Activated naive CD8-positive, alpha-beta T cell treated with anti-CD3 and anti-CD28 coated beads, Interleukin-2, amount 10 ng/mL, durations not matched to agents 7 days and 5 days (primary cell): ENCODE measurements around the gene PPP1R27. TPM values are rescaled to one million over a fixed set of nuclear protein-coding genes. Genes with fewer than 3 reads are reported as not detected.
"Not testable (repeated sequence)": the region's sequence is repeated elsewhere in the genome, so short reads cannot be mapped to it uniquely, and the experiment has no call there.

Experiments used
- ATAC-seq: fragments of 150-1000 bp; cut with Tn5 transposase; one replicate; pipeline ENCODE4 v1.10.0; 2021; ENCODE audit warnings: low read depth, moderate library complexity
- POLR2A ChIA-PET: fragments of 350-600 bp; sonication (Branson Sonifier 250); formaldehyde crosslinking; loops from one replicate; lab custom pipeline; 2021; ENCODE audit warnings: antibody characterized with exemption; lab: Charles Lee
- DNase-seq: peaks from one replicate; pipeline ENCODE4 v3.0.0; 2021
- H3K27ac Mint-ChIP-seq: one replicate; pipeline ENCODE4 v1.8.0; 2022; ENCODE audit warnings: mild to moderate bottlenecking, mixed read lengths
- H3K27me3 Mint-ChIP-seq: one replicate; pipeline ENCODE4 v1.8.0; 2022; ENCODE audit warnings: mild to moderate bottlenecking, moderate library complexity, mixed read lengths
- H3K36me3 Mint-ChIP-seq: one replicate; pipeline ENCODE4 v1.8.0; 2021; ENCODE audit warnings: mild to moderate bottlenecking, mixed read lengths
- H3K4me1 Mint-ChIP-seq: one replicate; pipeline ENCODE4 v1.8.0; 2021; ENCODE audit warnings: mixed read lengths
- H3K4me3 Mint-ChIP-seq: one replicate; pipeline ENCODE4 v1.8.0; 2022; ENCODE audit warnings: mild to moderate bottlenecking, moderate library complexity, mixed read lengths
- H3K9me3 Mint-ChIP-seq: one replicate; pipeline ENCODE4 v1.8.0; 2021; ENCODE audit warnings: mixed read lengths
- total RNA-seq, 2 experiments: library from RNA; stranded (reverse); gene quantifications; one replicate each; pipeline ENCODE4 v1.2.3, GENCODE V29; 2021

Gene PPP1R27
- total RNA-seq, 2 experiments from 2014 or later: not detected

- POLR2A ChIA-PET: interaction anchor here (0.8 kb wide), 1 partner anchor 10 kb away, joined by 3 read pairs; the partner anchor contains the start of gene MCRIP1
- Mint-ChIP-seq H3K36me3 (peaks cover 6% of the 10 kb centered on the region), H3K4me3 (no peak overlapping the region), H3K9me3 (no peaks in the 10 kb centered on the region), H3K27ac (no peak overlapping the region), H3K27me3 (no peaks in the 10 kb centered on the region), H3K4me1 (no peaks in the 10 kb centered on the region)
- ATAC-seq (no peak), DNase-seq (no peak)
Measured at GRCh38 chr17:81842725-81843504, 8.1 kb upstream of the PPP1R27 start.

DNA sequence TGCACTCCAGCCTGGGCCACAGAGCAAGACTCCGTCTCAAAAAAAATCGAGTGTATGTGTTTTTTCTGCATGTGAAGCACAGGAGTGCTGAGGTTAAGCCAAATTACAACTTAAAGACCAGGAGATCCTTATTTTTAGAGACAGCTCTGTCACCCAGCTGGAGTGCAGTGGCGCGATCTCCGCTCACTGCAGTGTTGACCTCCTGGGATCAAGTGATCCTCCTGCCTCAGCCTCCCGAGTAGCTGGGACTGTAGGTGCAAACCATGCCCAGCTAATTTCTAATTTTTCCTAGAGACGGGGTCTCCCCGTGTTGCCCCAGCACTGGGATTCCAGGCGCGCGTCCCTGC is 7.5 kb upstream of the PPP1R27 start:
- POLR2A ChIA-PET: interaction anchor here (1.4 kb wide), 1 partner anchor 9 kb away, joined by 5 read pairs; the partner anchor contains the start of gene MCRIP1
- H3K27me3 Mint-ChIP-seq: no peaks in the 10 kb centered on the region
- H3K4me1 Mint-ChIP-seq: no peaks in the 10 kb centered on the region
- ATAC-seq: no peak
- no peaks in the 10 kb centered on the region for H3K9me3 Mint-ChIP-seq
- DNase-seq: no peak
- no peak overlapping the region for H3K27ac Mint-ChIP-seq
- H3K36me3 Mint-ChIP-seq: peaks cover 6% of the 10 kb centered on the region
- no peak overlapping the region for H3K4me3 Mint-ChIP-seq

- Mint-ChIP-seq H3K4me3 (no peak overlapping the region), H3K9me3 (no peaks in the 10 kb centered on the region), H3K27ac (no peak overlapping the region), H3K27me3 (no peaks in the 10 kb centered on the region), H3K4me1 (no peaks in the 10 kb centered on the region), H3K36me3 (peaks cover 6% of the 10 kb centered on the region)
- ATAC-seq: no peak
- POLR2A ChIA-PET: interaction anchor here (1.4 kb wide), 1 partner anchor 9 kb away, joined by 5 read pairs; the partner anchor contains the start of gene MCRIP1
- no peak for DNase-seq
Measured at GRCh38 chr17:81841866-81842265, 7.0 kb upstream of the PPP1R27 start.

GRCh38 chr17:81840826-81841778 is 6.3 kb upstream of the PPP1R27 start:
- H3K27me3 Mint-ChIP-seq: no peaks in the 10 kb centered on the region
- POLR2A ChIA-PET: interaction anchor here (1.4 kb wide), 1 partner anchor 8 kb away, joined by 5 read pairs; the partner anchor contains the start of gene MCRIP1
- peak; percentile 13 for ATAC-seq
- H3K9me3 Mint-ChIP-seq: no peaks in the 10 kb centered on the region
- H3K27ac Mint-ChIP-seq: no peak overlapping the region
- H3K4me3 Mint-ChIP-seq: no peak overlapping the region
- peaks cover 4% of the 10 kb centered on the region for H3K36me3 Mint-ChIP-seq
- DNase-seq: no peak
- H3K4me1 Mint-ChIP-seq: no peaks in the 10 kb centered on the region

DNA sequence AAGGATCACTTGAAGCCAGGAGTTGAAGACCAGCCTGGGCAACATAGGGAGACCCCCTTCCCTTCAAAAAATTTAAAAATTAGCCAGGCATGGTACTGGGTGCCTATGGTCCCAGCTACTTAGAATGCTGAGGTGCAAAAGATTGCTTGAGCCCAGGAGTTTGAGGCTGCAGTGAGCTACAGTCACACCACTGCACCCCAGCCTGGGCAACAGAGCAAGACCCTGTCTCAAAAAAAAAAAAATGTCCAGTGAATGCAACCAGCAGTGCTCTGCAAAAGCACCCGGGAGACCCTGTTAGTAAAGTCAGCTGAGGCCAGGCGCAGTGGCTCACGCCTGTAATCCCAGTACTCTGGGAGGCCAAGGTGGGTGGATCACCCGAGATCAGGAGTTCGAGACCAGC is 5.2 kb upstream of the PPP1R27 start:
- DNase-seq, POLR2A ChIA-PET, ATAC-seq, H3K27ac Mint-ChIP-seq, H3K36me3 Mint-ChIP-seq, H3K27me3 Mint-ChIP-seq, H3K4me3 Mint-ChIP-seq, H3K4me1 Mint-ChIP-seq, H3K9me3 Mint-ChIP-seq: not testable (repeated sequence)

GRCh38 chr17:81839301-81839700 is 4.5 kb upstream of the PPP1R27 start:
- Mint-ChIP-seq H3K27ac (no peak overlapping the region), H3K36me3 (no peaks in the 10 kb centered on the region), H3K27me3 (no peaks in the 10 kb centered on the region), H3K9me3 (no peaks in the 10 kb centered on the region), H3K4me1 (peaks cover 3% of the 10 kb centered on the region), H3K4me3 (no peak overlapping the region)
- ATAC-seq: no peak
- POLR2A ChIA-PET: interaction anchor here (0.6 kb wide), 1 partner anchor 31 kb away, joined by 3 read pairs; no protein-coding TSS in a partner anchor
- no peak for DNase-seq

DNA sequence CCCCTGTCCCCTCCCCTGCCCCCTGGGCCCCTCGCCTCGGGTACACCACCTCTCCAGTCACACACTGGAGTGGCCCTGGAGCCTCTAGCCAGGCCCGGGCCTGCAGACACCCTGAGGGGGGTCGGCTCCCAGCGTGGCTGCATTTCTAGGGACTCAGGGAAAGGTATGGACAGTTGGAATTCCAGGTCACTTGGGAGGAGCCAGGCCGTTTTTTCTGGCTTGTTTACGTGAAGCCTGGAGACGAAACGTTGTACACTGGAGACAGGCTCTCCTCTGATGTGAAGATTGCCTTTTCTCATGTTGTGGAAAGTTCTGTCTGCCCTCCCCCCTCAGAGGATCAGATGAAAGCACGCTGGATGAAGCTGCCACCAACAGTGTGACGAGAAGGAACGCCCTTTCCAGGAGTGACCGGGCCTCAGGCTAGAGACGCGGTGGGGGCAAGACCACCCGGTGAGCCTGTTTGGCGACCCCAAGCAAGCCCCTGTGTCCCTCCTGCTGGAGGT is 4.0 kb upstream of the PPP1R27 start:
- POLR2A ChIA-PET: interaction anchor here (0.6 kb wide), 1 partner anchor 31 kb away, joined by 3 read pairs; no protein-coding TSS in a partner anchor
- H3K9me3 Mint-ChIP-seq: no peaks in the 10 kb centered on the region
- no peaks in the 10 kb centered on the region for H3K27me3 Mint-ChIP-seq
- DNase-seq: no peak
- H3K4me3 Mint-ChIP-seq: no peak overlapping the region
- ATAC-seq: no peak
- no peaks in the 10 kb centered on the region for H3K36me3 Mint-ChIP-seq
- no peak overlapping the region for H3K27ac Mint-ChIP-seq
- H3K4me1 Mint-ChIP-seq: peaks cover 3% of the 10 kb centered on the region

GRCh38 chr17:81837641-81838040 is 2.8 kb upstream of the PPP1R27 start:
- DNase-seq (no peak), ATAC-seq (no peak)
- Mint-ChIP-seq H3K4me3 (no peak overlapping the region), H3K27ac (no peak overlapping the region), H3K9me3 (no peaks in the 10 kb centered on the region), H3K27me3 (no peaks in the 10 kb centered on the region), H3K36me3 (no peaks in the 10 kb centered on the region), H3K4me1 (peaks cover 5% of the 10 kb centered on the region)
- POLR2A ChIA-PET: no interaction called here

GRCh38 chr17:81833921-81834830 is 674 bp downstream of the PPP1R27 start:
- Mint-ChIP-seq H3K36me3 (peaks cover 2% of the 10 kb centered on the region), H3K27ac (peak overlapping the region; percentile 81), H3K4me3 (peak overlapping the region; percentile 77), H3K27me3 (no peaks in the 10 kb centered on the region), H3K9me3 (no peaks in the 10 kb centered on the region), H3K4me1 (peaks cover 18% of the 10 kb centered on the region)
- ATAC-seq (no peak), DNase-seq (no peak)
- POLR2A ChIA-PET: interaction anchor here (0.9 to 2.2 kb wide), 10 partner anchors 8 to 151 kb away, joined by 3 to 7 read pairs (median 4); partner anchors contain the start of genes ARHGDIA, ARL16, HGS and P4HB

- POLR2A ChIA-PET: interaction anchor here (0.7 to 2.2 kb wide), 18 partner anchors 8 to 150 kb away, joined by 3 to 7 read pairs (median 4); partner anchors contain the start of genes ARHGDIA, ARL16, HGS and MRPL12
- peak within 1 kb of the TSS; percentile 97 for H3K27ac Mint-ChIP-seq
Measured at GRCh38 chr17:81833160-81833920, 1.5 kb downstream of the PPP1R27 start, which contains the start of gene MCRIP1. Gene MCRIP1 (minus strand): TSS chr17:81833291. CDS start chr17:81824506, 8,785 bp downstream.

DNA sequence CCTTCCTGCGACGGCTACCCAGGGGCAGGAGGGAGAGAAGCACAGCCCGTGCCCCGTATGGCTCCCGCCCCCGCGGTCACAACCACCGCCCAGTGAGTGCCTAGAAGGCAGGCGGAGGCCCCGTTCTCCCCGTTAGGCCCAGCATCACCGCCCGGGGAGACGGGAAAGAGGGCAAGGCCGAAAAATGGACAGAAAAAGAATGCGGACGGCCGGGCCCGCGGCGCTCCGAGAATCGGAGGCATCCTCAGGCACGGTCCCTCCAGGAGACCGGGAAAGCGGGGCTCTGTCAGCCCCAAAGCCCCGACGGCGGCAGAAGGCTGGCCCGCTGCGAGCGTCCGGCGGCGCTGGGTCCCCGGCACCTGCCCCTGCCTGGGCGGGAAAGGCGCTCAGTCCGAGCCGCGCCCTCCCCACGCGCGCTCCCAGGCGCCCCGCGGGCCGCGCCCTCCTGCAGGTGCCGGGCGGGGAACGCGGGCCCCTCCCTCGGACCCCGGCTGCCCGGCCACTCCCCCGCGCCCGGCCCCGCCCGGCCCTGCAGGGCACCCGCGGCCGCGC is 2.2 kb downstream of the PPP1R27 start:
- peak overlapping the region; percentile 97 for H3K27ac Mint-ChIP-seq
- ATAC-seq (peak; percentile 34), DNase-seq (no peak)
- H3K4me3 Mint-ChIP-seq: peak overlapping the region; percentile 98
- POLR2A ChIA-PET: interaction anchor here (0.7 to 2.2 kb wide), 13 partner anchors 9 to 130 kb away, joined by 3 to 7 read pairs (median 3); partner anchors contain the start of genes ARHGDIA, MRPL12 and SLC25A10
- peaks cover 21% of the 10 kb centered on the region for H3K4me1 Mint-ChIP-seq
- H3K36me3 Mint-ChIP-seq: peaks cover 2% of the 10 kb centered on the region
- H3K27me3 Mint-ChIP-seq: no peaks in the 10 kb centered on the region
- no peaks in the 10 kb centered on the region for H3K9me3 Mint-ChIP-seq

More at GRCh38 chr17:81833160-81833920, 1.5 kb downstream of the PPP1R27 start, which contains the start of gene MCRIP1:
- no peaks in the 10 kb centered on the region for H3K27me3 Mint-ChIP-seq
- peaks cover 20% of the 10 kb centered on the region for H3K4me1 Mint-ChIP-seq
- H3K4me3 Mint-ChIP-seq: peak within 1 kb of the TSS; percentile 98
- DNase-seq (peak; percentile 98), ATAC-seq (peak; percentile 76)
- peaks cover 2% of the 10 kb centered on the region for H3K36me3 Mint-ChIP-seq
- H3K9me3 Mint-ChIP-seq: no peaks in the 10 kb centered on the region
